IPS DF 19.7 (cell line): ENCODE measurements around the gene MCRIP2.

Source experiments
- DNase-seq: peaks from one replicate; pipeline ENCODE4 v3.0.0-alpha.2; 2013; ENCODE audit warnings: low read depth, low spot score

Gene MCRIP2

GRCh38 chr16:616733-617586, 24.7 kb upstream of the MCRIP2 start:
- no peak for DNase-seq

DNA sequence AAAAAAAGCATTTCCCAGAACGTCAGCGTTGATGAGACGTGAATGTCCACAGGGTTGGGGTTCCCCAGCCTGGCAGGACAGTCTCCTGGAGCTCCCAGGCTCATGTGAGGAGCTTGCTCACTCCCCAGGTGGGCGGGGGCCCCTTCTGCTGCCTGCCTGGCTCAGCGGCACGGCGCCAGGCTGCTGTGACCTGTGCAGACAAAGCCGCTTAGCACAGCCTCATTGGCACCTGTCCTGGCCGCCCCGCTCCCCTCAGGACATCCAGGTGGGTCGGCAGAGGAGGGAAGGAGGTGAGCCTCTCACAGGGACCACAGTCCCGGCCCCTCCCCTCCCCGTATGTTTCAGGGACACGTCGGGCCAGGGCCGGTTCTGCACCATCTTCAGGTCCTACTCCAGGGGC, 23.8 kb upstream of the MCRIP2 start:
- DNase-seq: no peak

GRCh38 chr16:619476-620100, 22.0 kb upstream of the MCRIP2 start:
- no peak for DNase-seq

- no peak for DNase-seq
Measured at GRCh38 chr16:620700-621525, 20.7 kb upstream of the MCRIP2 start.

DNA sequence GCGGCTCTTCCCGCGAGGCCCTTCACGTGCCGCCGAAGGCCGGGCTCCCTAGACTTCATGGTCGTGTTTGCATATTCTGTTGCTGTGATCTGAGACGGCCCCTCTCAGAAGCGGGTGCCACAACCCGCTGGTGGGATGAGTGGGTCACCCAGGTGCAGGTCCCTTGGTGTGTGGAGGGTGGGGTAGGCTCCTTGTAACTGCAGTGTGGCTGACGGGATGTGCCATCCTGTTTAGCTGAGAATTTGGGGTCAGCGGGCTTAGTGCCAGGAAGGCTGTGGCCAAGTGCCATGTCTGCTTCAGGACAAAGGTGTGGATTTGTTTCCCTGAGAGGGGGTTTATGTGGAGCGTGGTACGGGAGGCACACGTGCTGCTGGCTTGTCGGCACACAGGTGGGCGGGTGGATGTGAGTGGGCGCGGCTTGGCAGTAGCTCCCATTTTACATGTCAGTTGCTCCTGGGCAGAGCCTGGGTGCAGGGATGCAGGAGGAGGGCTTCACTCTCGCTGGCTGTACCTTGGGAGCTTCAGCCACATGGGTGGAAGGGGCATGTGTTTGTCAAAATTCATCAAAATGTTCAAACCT, 20.0 kb upstream of the MCRIP2 start:
- no peak for DNase-seq

DNA sequence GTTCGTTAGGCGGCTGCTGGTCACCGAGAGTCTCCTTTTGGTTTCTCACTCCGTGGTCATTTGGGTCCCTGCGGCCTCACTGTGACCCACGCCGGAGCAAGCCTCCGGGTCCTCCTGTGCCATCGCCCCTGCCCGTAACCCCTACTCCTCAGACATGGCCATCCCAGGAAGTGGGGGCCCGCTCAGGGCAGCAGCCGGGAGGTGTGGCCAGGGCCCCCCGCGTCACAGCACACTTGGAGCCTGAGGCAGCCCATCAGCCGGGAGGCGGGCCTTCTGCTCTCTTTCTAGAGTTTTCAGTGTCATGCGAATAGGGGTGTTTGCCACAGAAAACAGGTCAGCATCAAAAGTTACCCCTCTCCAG, 18.7 kb upstream of the MCRIP2 start:
- DNase-seq: no peak

DNA sequence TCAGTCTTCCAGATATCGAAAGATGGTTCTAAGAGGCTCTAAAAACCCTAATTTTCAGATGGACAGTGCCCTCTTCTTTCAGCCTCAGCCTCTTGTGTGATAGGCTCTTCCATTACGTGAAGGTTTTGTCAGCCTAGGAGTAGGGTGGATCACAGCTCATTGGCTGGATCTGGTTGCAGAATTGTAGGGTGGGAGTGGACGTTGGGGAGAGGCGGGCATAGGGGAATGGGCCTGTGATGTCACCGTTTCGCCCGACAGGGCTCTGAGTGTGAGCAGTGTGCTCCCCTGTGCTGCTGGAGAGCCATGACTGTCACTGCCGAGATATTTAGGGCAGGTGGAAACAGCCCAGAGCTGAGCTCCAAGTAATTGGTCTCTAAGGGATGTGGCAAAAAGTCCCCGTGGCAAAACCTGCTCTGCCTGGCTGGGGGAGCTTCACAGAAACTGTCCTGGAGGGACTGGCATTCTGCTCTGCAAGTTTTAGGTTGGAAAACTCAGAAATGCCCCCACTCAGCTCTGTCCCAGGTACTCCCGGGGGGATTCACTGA, 17.0 kb upstream of the MCRIP2 start:
- no peak for DNase-seq

DNA sequence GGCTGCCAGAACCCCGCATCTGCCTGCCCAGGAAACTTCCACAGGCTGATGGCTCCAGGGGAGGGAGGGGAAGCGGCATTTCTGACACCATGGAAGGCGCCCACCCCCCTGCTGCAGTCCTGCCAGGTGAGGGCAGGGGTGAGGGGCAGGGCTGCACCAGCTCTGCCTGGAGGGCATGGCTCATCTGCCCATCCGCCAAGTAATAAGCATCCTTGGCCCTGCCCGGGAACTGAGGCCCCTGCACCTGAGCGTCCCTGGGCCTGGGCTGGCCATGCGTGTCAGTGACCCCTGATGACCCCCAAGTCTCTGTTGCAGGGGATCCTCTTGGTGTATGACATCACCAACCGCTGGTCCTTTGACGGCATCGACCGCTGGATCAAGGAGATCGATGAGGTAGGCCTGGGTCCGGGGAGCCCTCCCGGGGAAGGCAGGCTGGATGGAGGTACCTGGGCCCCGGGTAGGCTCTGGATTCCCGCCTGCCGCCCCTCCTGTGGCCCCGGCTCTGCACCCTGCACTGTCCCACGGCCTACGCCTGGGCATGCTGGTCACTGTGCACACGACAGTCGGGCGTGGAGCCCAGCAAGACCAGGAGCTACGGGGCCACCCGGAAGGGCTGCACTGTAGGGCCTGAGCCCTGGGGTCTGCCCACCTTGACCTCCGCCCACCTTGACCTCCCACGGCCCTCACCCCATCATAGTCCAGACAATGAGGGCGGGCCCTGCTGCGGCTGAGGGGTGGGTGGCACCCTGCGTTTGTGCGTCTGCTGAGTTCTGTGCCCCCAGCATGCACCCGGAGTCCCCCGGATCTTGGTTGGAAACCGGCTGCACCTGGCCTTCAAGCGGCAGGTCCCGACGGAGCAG, 16.3 kb upstream of the MCRIP2 start:
- DNase-seq: no peak

- no peak for DNase-seq
Measured at GRCh38 chr16:625977-626765, 15.5 kb upstream of the MCRIP2 start.

GRCh38 chr16:626787-627453, 14.7 kb upstream of the MCRIP2 start:
- DNase-seq: no peak

DNA sequence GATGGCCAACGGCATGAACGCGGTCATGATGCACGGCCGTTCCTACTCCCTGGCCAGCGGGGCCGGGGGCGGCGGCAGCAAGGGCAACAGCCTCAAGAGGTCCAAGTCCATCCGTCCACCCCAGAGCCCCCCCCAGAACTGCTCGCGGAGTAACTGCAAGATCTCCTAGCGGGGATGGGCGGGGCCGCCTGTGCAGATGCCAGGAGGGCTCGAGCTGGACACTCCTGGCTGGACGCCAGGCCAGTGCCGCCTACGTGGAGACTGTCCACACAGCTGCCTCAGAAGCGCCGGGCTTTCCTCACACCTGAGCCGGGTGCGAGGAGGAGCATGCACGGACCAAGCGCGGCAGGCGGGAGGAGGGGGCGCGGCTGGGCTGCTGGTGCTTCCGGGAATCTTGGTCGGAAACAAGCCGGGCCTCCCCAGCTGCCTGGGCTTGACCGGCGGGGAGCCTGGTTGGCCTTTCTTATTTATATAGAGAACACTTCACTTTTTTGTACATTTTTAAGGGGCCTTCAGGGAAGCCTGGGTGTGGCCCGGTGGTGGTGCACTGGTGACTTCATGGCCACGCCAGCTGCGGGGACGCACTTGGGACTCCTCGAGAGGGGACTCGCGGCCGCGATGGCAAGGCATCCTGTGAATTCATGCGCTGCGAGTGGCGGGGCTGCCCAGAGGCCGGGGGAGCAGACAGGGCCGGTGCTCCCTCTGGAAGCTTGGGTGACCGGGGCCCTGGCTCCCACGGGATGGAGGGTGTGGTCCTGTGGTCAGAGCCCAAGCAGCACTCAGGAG, 14.0 kb upstream of the MCRIP2 start:
- no peak for DNase-seq

GRCh38 chr16:628321-629061, 13.1 kb upstream of the MCRIP2 start:
- DNase-seq: no peak

DNA sequence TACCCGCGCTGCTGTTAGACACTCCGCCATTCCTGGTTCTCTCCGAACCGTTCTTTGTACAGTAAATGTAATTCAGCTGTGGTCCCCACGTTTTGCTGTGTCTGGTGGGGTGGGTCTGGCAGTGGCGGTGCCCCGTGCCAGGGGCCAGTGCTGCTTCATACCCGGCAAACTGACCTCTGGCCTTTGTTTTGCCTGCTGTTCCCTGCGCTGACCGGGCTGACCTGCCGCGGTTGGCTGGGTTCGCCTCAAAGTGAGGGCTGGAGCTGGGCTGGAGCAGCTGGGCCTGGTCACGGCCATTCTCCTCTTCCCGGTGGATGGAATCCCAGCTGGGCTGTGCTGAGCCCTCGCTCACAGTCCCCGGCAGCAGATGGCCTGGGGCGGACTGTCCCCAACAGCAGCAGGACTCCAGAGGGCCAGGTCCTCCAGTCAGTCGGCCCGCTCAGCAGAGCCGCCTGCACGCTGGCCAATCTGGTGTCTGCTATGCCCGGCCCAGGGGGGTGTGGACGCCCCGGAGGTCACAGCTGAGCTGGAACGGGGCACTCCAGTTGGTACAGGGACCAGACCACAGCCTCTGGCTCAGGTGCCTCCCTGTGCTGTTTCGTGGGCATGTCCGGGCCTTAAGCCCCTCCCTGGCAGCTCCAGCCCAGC, 12.3 kb upstream of the MCRIP2 start:
- DNase-seq: no peak

DNA sequence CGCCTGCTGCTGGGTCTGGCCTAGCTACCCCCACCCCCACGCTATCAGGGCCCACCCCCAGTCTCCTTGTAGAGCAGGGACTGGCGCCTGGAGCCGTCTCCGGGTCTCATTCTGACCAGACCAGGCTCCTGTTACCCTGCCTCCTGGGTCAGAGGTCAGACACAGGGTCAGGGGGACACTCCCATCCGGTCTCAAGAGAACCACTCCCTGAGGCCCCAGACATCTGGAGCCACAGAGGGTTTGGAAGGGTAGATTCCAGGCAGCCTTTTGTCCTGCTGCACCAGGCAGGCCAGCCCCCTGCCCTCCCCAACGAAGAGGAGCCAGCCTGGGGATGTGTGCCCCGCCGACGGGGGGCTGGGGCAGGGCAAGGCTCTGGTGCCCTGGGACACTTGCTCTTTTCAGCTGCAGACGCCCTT, 11.8 kb upstream of the MCRIP2 start:
- DNase-seq: no peak

DNA sequence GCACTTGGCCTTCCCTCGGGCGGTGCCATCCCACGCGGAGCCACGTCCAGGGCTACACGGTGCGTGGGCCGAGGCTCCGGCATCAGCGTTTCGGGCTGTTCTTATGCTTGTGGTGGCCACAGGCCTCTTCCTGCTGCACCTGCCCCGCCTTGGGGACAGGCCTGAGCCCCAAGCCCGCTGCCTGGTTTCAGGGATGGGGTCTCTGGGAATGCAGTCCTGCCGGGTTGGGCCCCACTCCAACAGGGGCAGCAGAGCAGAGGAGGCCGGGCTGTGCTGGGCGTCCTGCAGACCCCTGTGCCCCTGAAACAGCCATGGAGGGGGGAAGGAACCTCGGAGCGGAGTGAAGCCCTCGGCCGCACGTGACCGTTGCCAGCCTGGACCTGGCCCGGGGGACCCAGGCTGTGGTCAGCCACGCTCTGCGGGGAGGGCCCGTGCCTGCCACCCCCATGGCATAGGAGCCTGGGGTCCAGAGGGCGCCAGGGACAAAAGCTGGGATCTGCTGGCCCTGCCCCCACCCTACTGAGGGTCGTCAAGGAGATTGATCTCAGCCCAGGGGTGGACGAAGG, 11.3 kb upstream of the MCRIP2 start:
- DNase-seq: no peak

DNA sequence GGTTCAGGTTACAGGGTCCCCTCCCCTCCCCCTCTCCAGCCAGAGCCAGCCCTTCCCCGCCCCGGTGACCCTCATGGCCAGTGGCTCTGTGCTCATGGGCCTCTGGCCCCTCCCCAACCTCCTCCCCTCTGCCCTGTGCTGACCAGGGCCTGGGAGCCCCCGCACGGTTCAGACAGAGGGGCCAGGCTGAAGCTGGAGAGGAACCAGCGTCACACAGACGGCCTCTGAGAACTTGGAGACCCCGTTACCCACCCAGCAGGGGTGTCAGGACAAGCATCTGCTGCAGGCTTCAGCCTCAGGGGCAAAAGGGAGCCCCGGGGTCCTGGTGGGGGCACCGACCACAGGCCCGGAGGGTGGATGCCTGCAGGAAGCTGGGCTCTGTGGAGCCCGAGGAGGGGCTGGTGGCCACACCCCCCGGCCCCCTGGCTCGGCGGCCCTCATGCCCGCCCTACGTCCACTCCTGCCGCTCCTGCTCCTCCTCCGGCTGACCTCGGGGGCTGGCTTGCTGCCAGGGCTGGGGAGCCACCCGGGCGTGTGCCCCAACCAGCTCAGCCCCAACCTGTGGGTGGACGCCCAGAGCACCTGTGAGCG, 10.7 kb upstream of the MCRIP2 start, which contains the start of gene WFIKKN1:
Gene WFIKKN1, plus strand, starts transcription at position 171 of the 591 bp plus-strand sequence. Its CDS starts 269 bp downstream, at position 440.
- no peak for DNase-seq
